GM12891 (cell line): Measurements from ENCODE around the gene OR4D6.

Source experiments
- POLR2A ChIP-seq: IDR thresholded peaks from 2 replicates; pipeline ENCODE4 v1.6.1; 2011; ENCODE audit warnings: low read depth, low read length, control low read depth
- TAF1 ChIP-seq: IDR thresholded peaks from 2 replicates; pipeline ENCODE4 v1.6.1; 2011; ENCODE audit warnings: low read depth, low read length, control low read depth

DNA sequence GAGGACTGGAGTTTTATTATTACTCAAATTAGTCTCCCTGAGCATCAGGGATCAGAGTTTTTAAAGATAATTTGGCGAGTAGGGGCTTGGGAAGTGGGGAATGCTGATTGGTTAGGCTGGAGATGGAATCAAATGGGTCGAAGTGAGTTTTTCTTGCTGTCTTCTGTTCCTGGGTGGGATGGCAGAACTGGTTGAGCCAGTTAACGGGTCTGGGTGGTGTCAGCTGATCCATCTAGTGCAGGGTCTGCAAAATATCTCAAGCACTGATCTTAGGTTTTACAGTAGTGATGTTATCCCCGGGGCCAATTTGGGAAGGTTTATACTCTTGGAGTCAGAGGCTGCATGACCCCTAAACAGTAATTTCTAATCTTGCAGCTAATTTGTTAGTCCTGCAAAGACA is 31.6 kb upstream of the OR4D6 start:
- no peak for TF ChIP-seq POLR2A
- no peak for TF ChIP-seq TAF1
